ENCODE results near the gene IL16.

IL16 gene

DNA sequence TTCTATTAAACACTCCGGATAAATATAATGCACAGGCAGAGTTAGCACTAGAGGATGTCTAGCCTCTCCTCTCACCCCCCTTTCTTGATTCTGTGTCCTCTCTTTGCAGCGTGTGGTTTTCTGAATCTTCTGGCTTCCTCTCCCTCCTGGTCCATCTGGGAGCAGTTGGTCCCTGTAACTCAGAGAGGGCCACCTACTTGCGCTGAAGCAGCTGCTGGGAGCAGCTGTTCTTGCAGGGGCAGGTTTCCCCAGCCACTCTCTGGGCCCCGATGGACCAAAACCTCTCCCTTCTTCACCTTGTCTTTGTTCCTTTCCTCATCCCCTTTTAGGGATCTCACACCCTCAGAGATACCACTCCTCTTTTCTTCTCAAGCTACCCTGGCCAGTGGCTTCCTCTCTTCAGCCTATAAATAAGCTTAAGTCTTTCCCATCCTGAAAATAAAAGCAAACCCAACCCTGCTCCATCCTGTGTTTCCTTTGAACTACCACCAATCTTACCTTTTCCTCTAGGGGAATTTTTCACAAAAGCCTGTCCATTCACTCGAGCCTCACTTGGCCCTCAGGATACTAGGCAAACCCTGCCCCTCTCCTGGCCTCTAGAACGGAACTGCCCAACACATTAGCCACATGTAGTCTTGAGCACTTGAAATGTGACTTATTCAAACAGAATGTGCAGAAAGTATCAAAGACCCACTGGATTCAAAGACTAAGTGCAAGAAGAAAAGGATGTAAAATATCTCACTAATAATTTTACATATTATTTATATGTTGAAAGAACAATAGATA, 67.6 kb downstream of the IL16 start:
- Histone ChIP-seq H3K4me3 (ENCODE audit: low read depth, low read length) (no peak overlapping the region), H3K36me3 (ENCODE audit: control insufficient read depth, insufficient read depth, low read length) (no peaks in the 10 kb centered on the region), H3K4me1 (ENCODE audit: control insufficient read depth, insufficient read depth, low read length) (peaks cover 8% of the 10 kb centered on the region), H3K27me3 (ENCODE audit: control insufficient read depth, insufficient read depth, low read length) (no peaks in the 10 kb centered on the region), H3K9ac (ENCODE audit: low read depth, low read length) (no peak overlapping the region), H3K9me3 (ENCODE audit: control insufficient read depth, insufficient read depth, low read length) (no peaks in the 10 kb centered on the region)

DNA sequence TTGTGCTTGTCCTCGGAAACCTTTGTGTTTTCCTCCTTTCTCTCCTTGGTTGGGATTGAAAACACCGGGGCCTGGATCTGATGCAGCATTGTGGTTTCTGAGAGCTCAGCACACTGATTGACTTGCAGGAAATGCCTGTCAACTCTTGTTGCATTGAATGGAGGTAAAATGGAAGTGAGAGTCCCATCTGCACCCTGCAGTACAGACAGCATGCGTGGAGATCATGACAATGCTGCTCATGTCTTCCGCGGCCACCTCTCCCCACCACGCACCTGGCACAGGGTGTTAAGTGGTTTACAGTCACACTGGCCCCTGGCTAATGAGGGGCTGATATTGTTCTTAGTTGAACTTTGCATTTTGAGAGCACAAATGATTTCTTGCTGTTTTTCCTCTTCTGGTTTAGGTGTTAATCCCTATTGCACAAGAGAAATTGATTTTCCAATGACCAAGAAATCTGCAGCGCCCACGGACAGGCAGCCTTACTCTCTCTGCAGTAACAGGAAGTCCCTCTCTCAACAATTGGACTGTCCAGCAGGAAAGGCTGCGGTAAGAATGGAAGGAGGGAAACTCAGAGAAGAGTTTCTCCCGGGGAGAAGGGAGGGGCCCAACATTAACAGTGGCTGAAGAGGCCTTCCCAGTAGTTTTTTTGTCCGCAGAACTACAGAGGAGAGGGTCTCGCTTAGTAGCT, 68.7 kb downstream of the IL16 start:
- Histone ChIP-seq H3K27me3 (ENCODE audit: control insufficient read depth, insufficient read depth, low read length) (no peaks in the 10 kb centered on the region), H3K9me3 (ENCODE audit: control insufficient read depth, insufficient read depth, low read length) (no peaks in the 10 kb centered on the region), H3K9ac (ENCODE audit: low read depth, low read length) (no peak overlapping the region), H3K36me3 (ENCODE audit: control insufficient read depth, insufficient read depth, low read length) (no peaks in the 10 kb centered on the region), H3K4me3 (ENCODE audit: low read depth, low read length) (no peak overlapping the region), H3K4me1 (ENCODE audit: control insufficient read depth, insufficient read depth, low read length) (peaks cover 8% of the 10 kb centered on the region)

DNA sequence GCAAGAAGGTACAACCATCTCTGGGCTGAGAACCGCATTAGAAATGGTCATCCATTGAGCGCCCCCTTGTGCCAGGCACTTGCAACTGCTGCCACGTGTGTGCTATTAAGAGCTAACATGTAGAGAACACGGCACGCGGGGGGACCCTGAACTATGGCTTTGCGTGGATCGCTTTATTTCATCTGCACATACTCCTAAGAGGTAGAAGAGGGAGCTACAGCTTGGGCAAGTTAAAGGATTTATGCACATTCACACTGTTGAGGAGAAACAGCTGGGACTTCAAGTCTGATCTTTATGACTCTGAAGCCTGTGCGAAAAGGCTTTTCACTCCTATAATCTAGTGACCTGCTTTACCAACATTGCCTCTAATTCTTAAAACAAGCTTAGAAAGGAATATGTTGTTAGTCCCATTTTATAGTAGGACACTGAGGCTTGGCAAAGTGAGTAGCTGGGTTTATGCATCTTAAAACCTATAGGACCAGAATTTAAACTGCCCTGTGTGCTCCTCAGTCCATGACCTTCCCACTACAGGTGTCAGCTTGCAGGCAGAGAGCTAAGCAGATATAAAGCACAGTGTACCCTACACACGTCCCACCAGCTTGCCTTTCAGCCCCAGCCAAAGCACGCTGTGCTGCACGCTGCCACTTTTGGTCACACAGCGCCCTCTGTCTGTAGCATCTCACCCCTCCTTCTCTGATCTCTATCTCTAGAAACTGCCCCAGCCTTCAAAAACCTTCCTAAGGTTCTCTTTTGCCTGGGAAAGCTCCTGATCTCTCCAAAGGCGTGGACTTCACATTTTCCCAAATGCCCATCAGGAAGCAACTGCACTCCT, 69.5 kb downstream of the IL16 start:
- Histone ChIP-seq H3K27me3 (ENCODE audit: control insufficient read depth, insufficient read depth, low read length) (no peaks in the 10 kb centered on the region), H3K4me3 (ENCODE audit: low read depth, low read length) (peak overlapping the region; percentile 23)

DNA sequence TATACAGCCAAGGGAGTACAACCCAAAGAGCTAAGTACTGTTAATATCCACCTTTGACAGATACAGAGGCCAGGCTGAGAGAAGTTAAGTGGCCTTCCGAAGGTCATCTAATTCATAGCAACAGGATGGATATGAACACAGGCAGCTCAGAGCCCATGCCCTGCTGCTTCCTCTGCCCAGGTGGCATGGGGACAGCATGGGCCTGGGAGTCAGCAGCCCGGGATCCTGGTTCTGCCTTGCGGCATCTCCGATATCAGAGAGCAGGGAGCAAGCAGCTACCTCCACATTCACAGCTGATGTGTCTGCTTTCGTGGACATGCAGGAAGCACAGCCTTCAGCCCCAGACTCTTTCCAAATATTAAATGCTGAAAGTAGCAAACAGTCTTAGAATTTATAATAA, 71.7 kb downstream of the IL16 start:
- H3K4me1 ChIP-seq (ENCODE audit: control insufficient read depth, insufficient read depth, low read length): peaks cover 8% of the 10 kb centered on the region
- no peak overlapping the region for H3K4me3 ChIP-seq (ENCODE audit: low read depth, low read length)
- H3K36me3 ChIP-seq (ENCODE audit: control insufficient read depth, insufficient read depth, low read length): no peaks in the 10 kb centered on the region
- H3K27me3 ChIP-seq (ENCODE audit: control insufficient read depth, insufficient read depth, low read length): no peaks in the 10 kb centered on the region
- no peak overlapping the region for H3K9ac ChIP-seq (ENCODE audit: low read depth, low read length)
- H3K9me3 ChIP-seq (ENCODE audit: control insufficient read depth, insufficient read depth, low read length): no peaks in the 10 kb centered on the region

More for the DNA sequence above, 69.5 kb downstream of the IL16 start:
- Histone ChIP-seq H3K9me3 (ENCODE audit: control insufficient read depth, insufficient read depth, low read length) (no peaks in the 10 kb centered on the region), H3K9ac (ENCODE audit: low read depth, low read length) (no peak overlapping the region), H3K4me1 (ENCODE audit: control insufficient read depth, insufficient read depth, low read length) (peaks cover 8% of the 10 kb centered on the region), H3K36me3 (ENCODE audit: control insufficient read depth, insufficient read depth, low read length) (no peaks in the 10 kb centered on the region)

DNA sequence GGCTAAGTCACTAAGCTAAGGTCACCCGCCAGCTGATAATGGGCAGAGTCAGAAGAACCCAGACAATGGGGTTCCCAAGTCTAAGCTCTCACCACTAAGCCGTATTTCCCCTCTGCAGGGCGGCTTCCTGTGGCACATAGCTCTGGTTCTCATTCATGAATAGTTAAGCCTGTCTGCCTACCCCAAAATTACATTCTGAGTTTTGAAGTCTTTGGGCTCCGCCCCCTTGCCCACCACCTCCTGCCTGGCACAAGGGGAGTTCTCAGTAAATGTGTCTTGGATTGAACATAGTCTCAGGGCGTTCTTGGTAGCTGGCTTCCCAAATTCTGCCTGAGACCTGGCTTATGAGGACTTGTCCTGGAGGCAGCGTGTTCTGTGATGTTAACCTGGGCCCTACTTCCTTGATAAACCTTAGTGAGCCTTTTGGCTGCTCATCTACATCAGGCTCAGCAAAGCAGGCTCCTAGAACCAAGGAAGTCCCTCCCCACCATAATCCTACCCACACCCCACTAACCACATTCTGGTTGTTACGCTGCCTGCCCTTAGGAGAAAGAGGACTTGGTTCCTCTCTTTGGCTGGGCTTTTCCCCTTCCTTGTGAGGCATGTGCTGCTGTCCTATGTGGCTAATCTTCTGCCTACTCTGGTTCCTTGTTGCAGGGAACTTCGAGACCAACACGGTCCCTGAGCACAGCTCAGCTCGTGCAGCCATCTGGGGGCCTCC, 72.4 kb downstream of the IL16 start:
- Histone ChIP-seq H3K4me1 (ENCODE audit: control insufficient read depth, insufficient read depth, low read length) (peaks cover 8% of the 10 kb centered on the region), H3K27me3 (ENCODE audit: control insufficient read depth, insufficient read depth, low read length) (no peaks in the 10 kb centered on the region), H3K9me3 (ENCODE audit: control insufficient read depth, insufficient read depth, low read length) (no peaks in the 10 kb centered on the region), H3K4me3 (ENCODE audit: low read depth, low read length) (no peak overlapping the region), H3K36me3 (ENCODE audit: control insufficient read depth, insufficient read depth, low read length) (no peaks in the 10 kb centered on the region), H3K9ac (ENCODE audit: low read depth, low read length) (no peak overlapping the region)

DNA sequence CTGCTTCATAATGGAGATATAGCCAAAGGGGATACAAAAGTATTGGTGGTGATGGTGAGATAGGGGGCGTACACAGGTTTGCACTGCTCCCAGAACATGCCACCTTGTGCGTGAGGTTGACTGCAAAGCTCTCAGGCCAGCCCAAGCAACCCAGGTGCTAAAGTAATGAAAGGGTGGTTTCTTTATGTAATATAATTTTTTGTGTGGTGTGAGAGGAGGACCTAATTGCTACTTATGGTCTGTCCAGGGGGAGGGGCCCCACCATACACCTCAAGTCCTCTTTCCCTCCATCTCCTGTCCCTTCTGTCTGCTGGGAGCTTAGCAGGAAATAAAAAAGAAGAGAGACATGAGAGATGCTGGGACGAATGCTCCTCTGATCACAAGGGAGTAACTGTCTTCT, 73.5 kb downstream of the IL16 start:
- no peak overlapping the region for H3K9ac ChIP-seq (ENCODE audit: low read depth, low read length)
- H3K9me3 ChIP-seq (ENCODE audit: control insufficient read depth, insufficient read depth, low read length): no peaks in the 10 kb centered on the region
- H3K4me1 ChIP-seq (ENCODE audit: control insufficient read depth, insufficient read depth, low read length): peaks cover 7% of the 10 kb centered on the region
- H3K36me3 ChIP-seq (ENCODE audit: control insufficient read depth, insufficient read depth, low read length): no peaks in the 10 kb centered on the region
- no peaks in the 10 kb centered on the region for H3K27me3 ChIP-seq (ENCODE audit: control insufficient read depth, insufficient read depth, low read length)
- H3K4me3 ChIP-seq (ENCODE audit: low read depth, low read length): no peak overlapping the region

DNA sequence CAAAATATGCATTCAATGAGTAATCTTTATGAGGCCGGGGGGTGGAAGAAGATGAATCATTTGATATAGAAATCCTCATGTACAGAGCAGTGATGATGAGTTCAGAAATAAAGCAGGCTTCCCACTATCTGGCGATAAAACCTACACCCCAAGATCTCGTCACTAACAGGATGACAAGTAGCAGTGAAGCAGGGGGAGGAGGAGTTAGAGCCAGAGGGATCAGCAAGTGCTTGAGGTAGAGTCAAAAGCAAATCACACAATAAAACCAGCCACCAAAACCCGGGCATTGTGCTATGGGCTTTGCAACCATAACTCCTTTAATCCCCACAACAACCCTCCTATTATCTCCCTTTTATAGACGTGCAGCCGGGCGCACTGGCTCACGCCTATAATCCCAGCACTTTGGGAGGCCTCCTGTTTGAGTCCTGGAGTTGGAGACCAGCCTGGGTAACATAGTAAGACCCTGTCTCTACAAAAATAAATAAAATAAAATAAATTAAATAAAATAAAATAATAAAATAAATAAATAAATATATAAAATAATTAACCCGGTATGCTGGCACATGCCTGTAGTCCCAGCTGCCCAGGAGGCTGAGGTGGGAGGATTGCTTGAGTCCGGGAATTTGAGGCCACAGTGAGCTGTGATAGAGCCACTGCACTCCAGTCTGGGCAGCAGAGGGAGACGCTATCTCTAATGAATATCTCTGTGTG, 74.3 kb downstream of the IL16 start:
- Histone ChIP-seq H3K36me3 (ENCODE audit: control insufficient read depth, insufficient read depth, low read length) (no peaks in the 10 kb centered on the region), H3K9me3 (ENCODE audit: control insufficient read depth, insufficient read depth, low read length) (no peaks in the 10 kb centered on the region), H3K4me1 (ENCODE audit: control insufficient read depth, insufficient read depth, low read length) (peaks cover 4% of the 10 kb centered on the region)

DNA sequence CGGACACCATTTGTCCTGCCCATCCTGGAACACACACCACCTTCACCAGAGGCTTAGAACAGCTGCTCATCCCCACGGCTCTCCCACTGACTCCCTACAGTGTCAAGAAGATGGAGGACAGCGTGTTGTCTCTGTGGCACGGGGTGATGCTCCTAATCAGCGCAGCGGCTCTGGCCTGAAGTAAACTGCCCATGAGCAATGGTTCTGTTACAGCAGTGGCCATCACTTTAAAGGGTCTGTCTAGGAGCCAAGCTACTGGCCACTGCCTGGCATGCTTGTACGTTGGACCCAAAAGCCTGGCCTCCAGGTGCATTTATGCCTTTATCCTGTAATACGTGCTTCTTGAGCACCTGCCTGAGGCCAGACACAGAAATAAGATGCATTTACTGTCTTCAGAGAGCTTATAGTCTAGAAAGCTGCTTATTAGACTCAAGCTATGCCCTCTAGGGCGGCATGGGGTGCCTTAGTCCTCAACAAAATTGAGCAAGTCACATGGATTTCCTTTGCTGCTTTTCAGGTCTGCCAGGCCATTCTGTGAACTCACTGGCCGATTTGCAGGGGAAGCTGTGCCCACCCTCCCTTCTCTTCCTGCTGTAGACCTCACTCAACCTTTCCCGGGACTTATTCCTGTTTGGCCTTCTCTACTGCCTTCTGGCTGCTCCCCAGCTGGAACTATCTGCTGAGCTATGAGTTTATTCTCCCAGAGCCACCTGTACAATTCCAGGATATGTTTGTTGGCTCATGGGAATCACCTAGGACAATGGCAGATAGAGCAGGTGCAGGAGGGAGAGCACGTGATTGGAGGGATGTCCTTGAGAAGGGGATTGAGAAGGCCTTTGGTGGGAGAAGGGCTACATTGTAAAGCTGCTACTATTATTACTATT, 75.3 kb downstream of the IL16 start:
- H3K36me3 ChIP-seq (ENCODE audit: control insufficient read depth, insufficient read depth, low read length): no peaks in the 10 kb centered on the region
- no peaks in the 10 kb centered on the region for H3K27me3 ChIP-seq (ENCODE audit: control insufficient read depth, insufficient read depth, low read length)
- H3K4me1 ChIP-seq (ENCODE audit: control insufficient read depth, insufficient read depth, low read length): no peaks in the 10 kb centered on the region
- no peak overlapping the region for H3K4me3 ChIP-seq (ENCODE audit: low read depth, low read length)
- no peak overlapping the region for H3K9ac ChIP-seq (ENCODE audit: low read depth, low read length)
- peaks cover 6% of the 10 kb centered on the region for H3K9me3 ChIP-seq (ENCODE audit: control insufficient read depth, insufficient read depth, low read length)

More for the DNA sequence above, 74.3 kb downstream of the IL16 start:
- H3K9ac ChIP-seq (ENCODE audit: low read depth, low read length): no peak overlapping the region
- no peak overlapping the region for H3K4me3 ChIP-seq (ENCODE audit: low read depth, low read length)
- no peaks in the 10 kb centered on the region for H3K27me3 ChIP-seq (ENCODE audit: control insufficient read depth, insufficient read depth, low read length)

DNA sequence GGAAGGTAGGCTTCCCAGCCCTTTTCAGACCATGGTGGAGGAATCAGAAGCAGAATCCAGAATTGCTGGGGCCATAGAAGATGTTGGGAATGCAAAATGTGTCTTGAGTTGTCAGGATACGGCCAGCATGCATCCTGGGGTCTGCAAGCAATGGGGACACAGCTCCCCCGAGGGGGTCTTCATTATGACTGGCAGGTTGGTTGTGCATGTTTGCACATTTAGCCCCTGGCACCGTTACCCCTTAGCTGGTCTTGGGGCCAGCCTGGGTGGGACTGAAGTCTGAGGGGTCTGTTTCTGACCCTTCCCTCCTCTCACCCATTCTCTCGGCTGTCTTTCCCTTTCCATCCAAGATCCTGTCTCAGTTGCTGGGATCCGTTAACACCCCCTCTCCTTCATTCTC, 76.5 kb downstream of the IL16 start:
- H3K4me3 ChIP-seq (ENCODE audit: low read depth, low read length): no peak overlapping the region
- H3K36me3 ChIP-seq (ENCODE audit: control insufficient read depth, insufficient read depth, low read length): no peaks in the 10 kb centered on the region
- H3K9ac ChIP-seq (ENCODE audit: low read depth, low read length): no peak overlapping the region
- no peaks in the 10 kb centered on the region for H3K4me1 ChIP-seq (ENCODE audit: control insufficient read depth, insufficient read depth, low read length)
- H3K27me3 ChIP-seq (ENCODE audit: control insufficient read depth, insufficient read depth, low read length): no peaks in the 10 kb centered on the region
- peaks cover 7% of the 10 kb centered on the region for H3K9me3 ChIP-seq (ENCODE audit: control insufficient read depth, insufficient read depth, low read length)

DNA sequence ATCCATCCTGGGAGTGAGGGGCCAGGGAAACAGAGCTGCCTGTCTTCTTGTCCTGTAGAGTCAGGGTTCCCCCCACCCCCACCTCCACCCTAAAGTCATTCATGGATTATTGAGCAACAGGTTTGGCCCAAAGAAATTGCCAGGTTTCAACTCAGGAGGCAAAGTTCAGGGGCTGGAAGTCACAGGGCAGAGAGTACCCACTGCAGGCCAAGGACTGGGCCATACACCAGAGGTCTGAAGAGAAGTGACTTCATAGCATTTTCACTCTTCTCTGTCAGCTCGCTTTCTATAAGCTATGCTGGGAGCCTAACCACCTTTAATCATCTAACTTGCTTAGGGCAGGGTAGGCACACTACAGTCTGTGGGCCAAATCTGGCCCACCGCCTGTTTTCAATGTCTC, 77.2 kb downstream of the IL16 start:
- peaks cover 7% of the 10 kb centered on the region for H3K9me3 ChIP-seq (ENCODE audit: control insufficient read depth, insufficient read depth, low read length)
- no peak overlapping the region for H3K9ac ChIP-seq (ENCODE audit: low read depth, low read length)
- no peaks in the 10 kb centered on the region for H3K36me3 ChIP-seq (ENCODE audit: control insufficient read depth, insufficient read depth, low read length)
- no peaks in the 10 kb centered on the region for H3K27me3 ChIP-seq (ENCODE audit: control insufficient read depth, insufficient read depth, low read length)
- H3K4me3 ChIP-seq (ENCODE audit: low read depth, low read length): no peak overlapping the region
- H3K4me1 ChIP-seq (ENCODE audit: control insufficient read depth, insufficient read depth, low read length): no peaks in the 10 kb centered on the region

Data from iPS-15b (cell line).